SK-N-SH treated with all-trans-retinoic acid at 6 μM for 48 hours (cell line): ENCODE data around the gene MTARC1.

Source experiments
- ATAC-seq: fragments of 200-7000 bp; cut with Tn5 transposase; 3 replicates; pipeline ENCODE4 v1.9.1; 2020; ENCODE audit warnings: mild to moderate bottlenecking, moderate library complexity
- ARNTL ChIP-seq: fragments of 450-650 bp; formaldehyde crosslinking; IDR thresholded peaks from 2 replicates; pipeline ENCODE4 v1.5.0; 2020; ENCODE audit warnings: low read depth, mild to moderate bottlenecking, moderate library complexity, borderline replicate concordance
- CREB5 ChIP-seq: fragments of 250-450 bp; sonication (Bioruptor Pico); IDR thresholded peaks from 2 replicates; pipeline ENCODE4 v1.5.1; 2020; ENCODE audit warnings: low read depth, mild to moderate bottlenecking, moderate library complexity
- CSRNP3 ChIP-seq: fragments of 250-450 bp; sonication (Bioruptor Pico); IDR thresholded peaks from 2 replicates; pipeline ENCODE4 v1.5.1; 2021; ENCODE audit warnings: mild to moderate bottlenecking, moderate library complexity
- ESRRG ChIP-seq: fragments of 250-450 bp; sonication (Bioruptor Pico); IDR thresholded peaks from 2 replicates; pipeline ENCODE4 v1.6.1; 2021; ENCODE audit warnings: mild to moderate bottlenecking
- GLIS3 ChIP-seq: fragments of 250-450 bp; sonication (Bioruptor Pico); IDR thresholded peaks from 2 replicates; pipeline ENCODE4 v1.5.0; 2020; ENCODE audit warnings: mild to moderate bottlenecking, moderate library complexity
- ISL1 ChIP-seq: fragments of 250-450 bp; sonication (Bioruptor Pico); IDR thresholded peaks from 2 replicates; pipeline ENCODE4 v2.1.2; 2022; ENCODE audit warnings: mild to moderate bottlenecking, moderate library complexity
- POU6F1 ChIP-seq: fragments of 250-450 bp; sonication (Bioruptor Pico); IDR thresholded peaks from 2 replicates; pipeline ENCODE4 v1.8.0; 2021; ENCODE audit warnings: low read depth, mild to moderate bottlenecking, moderate library complexity, borderline replicate concordance
- PPARA ChIP-seq: fragments of 250-450 bp; sonication (Bioruptor Pico); IDR thresholded peaks from 2 replicates; pipeline ENCODE4 v1.5.0; 2020; ENCODE audit warnings: mild to moderate bottlenecking, borderline replicate concordance
- RARB ChIP-seq: fragments of 250-450 bp; sonication (Bioruptor Pico); IDR thresholded peaks from 2 replicates; pipeline ENCODE4 v1.8.0; 2021; ENCODE audit warnings: mild to moderate bottlenecking, moderate library complexity
- TCF4 ChIP-seq: fragments of 250-450 bp; sonication (Bioruptor Pico); IDR thresholded peaks from 2 replicates; pipeline ENCODE4 v1.8.0; 2021; ENCODE audit warnings: mild to moderate bottlenecking, moderate library complexity, borderline replicate concordance
- TOX ChIP-seq: fragments of 250-450 bp; sonication (Bioruptor Pico); IDR thresholded peaks from 2 replicates; pipeline ENCODE4 v1.8.0; 2021; ENCODE audit warnings: mild to moderate bottlenecking, moderate library complexity, borderline replicate concordance
- ZFP3 ChIP-seq: fragments of 250-450 bp; sonication (Bioruptor Pico); IDR thresholded peaks from 2 replicates; pipeline ENCODE4 v1.5.0; 2020; ENCODE audit warnings: mild to moderate bottlenecking, moderate library complexity
- ZNF565 ChIP-seq: fragments of 450-650 bp; formaldehyde crosslinking; conservative IDR thresholded peaks from 2 replicates; pipeline ENCODE4 v1.5.0; 2020; ENCODE audit warnings: low read depth, mild to moderate bottlenecking, moderate library complexity
- ZNF70 ChIP-seq: fragments of 450-650 bp; formaldehyde crosslinking; IDR thresholded peaks from 2 replicates; pipeline ENCODE4 v1.5.0; 2020; ENCODE audit warnings: mild to moderate bottlenecking, moderate library complexity
- ZNF8 ChIP-seq: fragments of 450-650 bp; formaldehyde crosslinking; IDR thresholded peaks from 2 replicates; pipeline ENCODE4 v1.5.0; 2020; ENCODE audit warnings: mild to moderate bottlenecking, moderate library complexity
- TF ChIP-seq, protein P1 (sequence below): fragments of 250-450 bp; sonication (Bioruptor Pico); IDR thresholded peaks from 2 replicates; pipeline ENCODE4 v1.8.0; 2020; ENCODE audit warnings: mild to moderate bottlenecking, moderate library complexity, borderline replicate concordance
- TF ChIP-seq, protein P2 (sequence below): fragments of 250-450 bp; sonication (Bioruptor Pico); IDR thresholded peaks from 2 replicates; pipeline ENCODE4 v1.5.0; 2020; ENCODE audit warnings: mild to moderate bottlenecking, moderate library complexity

MTARC1 gene

GRCh38 chr1:220808345-220809186 is 21.9 kb downstream of the MTARC1 start:
- no peak for ATAC-seq
- TF ChIP-seq TCF4 (CRISPR knock-in tag) (no peak), ZNF8 (CRISPR knock-in tag) (no peak)

- no peak for ATAC-seq
- no peak for TF ChIP-seq RARB (CRISPR knock-in tag)
Observed at GRCh38 chr1:220809187-220809550, 22.5 kb downstream of the MTARC1 start.

DNA sequence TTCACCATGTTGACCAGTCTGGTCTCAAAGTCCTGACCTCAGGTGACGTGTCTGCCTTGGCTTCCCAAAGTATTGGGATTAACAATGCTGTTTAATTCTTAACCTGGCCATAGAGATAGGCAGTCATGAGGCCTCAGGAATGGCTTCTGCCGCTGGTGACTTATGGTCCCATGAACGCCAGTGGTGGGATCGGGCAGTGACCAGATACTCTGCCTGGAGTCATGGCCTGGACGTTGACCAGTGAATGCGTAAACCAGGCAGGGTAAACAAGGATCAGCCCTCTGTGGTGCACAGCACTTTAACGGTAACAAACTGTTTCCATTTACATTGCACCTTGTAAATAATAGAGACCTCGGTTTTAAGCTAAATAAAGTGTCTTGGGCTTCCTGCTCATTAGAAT is 23.0 kb downstream of the MTARC1 start:
- ATAC-seq, result no peak
- TF ChIP-seq RARB (CRISPR knock-in tag), result no peak
- TF ChIP-seq ESRRG, result no peak
- TF ChIP-seq, protein P1, sequence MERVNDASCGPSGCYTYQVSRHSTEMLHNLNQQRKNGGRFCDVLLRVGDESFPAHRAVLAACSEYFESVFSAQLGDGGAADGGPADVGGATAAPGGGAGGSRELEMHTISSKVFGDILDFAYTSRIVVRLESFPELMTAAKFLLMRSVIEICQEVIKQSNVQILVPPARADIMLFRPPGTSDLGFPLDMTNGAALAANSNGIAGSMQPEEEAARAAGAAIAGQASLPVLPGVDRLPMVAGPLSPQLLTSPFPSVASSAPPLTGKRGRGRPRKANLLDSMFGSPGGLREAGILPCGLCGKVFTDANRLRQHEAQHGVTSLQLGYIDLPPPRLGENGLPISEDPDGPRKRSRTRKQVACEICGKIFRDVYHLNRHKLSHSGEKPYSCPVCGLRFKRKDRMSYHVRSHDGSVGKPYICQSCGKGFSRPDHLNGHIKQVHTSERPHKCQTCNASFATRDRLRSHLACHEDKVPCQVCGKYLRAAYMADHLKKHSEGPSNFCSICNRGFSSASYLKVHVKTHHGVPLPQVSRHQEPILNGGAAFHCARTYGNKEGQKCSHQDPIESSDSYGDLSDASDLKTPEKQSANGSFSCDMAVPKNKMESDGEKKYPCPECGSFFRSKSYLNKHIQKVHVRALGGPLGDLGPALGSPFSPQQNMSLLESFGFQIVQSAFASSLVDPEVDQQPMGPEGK (CRISPR knock-in tag), result no peak
- no peak for TF ChIP-seq TOX (CRISPR knock-in tag)
- TF ChIP-seq GLIS3 (CRISPR knock-in tag), result no peak
- no peak for TF ChIP-seq ZNF70 (CRISPR knock-in tag)
- TF ChIP-seq POU6F1 (CRISPR knock-in tag), result no peak
- TF ChIP-seq CSRNP3 (CRISPR knock-in tag), result no peak

- TF ChIP-seq TCF4 (CRISPR knock-in tag), result no peak
- TF ChIP-seq ZFP3 (CRISPR knock-in tag), result no peak
- TF ChIP-seq PPARA (CRISPR knock-in tag), result no peak
- TF ChIP-seq ISL1 (CRISPR knock-in tag), result no peak
- no peak for TF ChIP-seq CSRNP3 (CRISPR knock-in tag)
- TF ChIP-seq RARB (CRISPR knock-in tag), result no peak
- TF ChIP-seq, protein P2, sequence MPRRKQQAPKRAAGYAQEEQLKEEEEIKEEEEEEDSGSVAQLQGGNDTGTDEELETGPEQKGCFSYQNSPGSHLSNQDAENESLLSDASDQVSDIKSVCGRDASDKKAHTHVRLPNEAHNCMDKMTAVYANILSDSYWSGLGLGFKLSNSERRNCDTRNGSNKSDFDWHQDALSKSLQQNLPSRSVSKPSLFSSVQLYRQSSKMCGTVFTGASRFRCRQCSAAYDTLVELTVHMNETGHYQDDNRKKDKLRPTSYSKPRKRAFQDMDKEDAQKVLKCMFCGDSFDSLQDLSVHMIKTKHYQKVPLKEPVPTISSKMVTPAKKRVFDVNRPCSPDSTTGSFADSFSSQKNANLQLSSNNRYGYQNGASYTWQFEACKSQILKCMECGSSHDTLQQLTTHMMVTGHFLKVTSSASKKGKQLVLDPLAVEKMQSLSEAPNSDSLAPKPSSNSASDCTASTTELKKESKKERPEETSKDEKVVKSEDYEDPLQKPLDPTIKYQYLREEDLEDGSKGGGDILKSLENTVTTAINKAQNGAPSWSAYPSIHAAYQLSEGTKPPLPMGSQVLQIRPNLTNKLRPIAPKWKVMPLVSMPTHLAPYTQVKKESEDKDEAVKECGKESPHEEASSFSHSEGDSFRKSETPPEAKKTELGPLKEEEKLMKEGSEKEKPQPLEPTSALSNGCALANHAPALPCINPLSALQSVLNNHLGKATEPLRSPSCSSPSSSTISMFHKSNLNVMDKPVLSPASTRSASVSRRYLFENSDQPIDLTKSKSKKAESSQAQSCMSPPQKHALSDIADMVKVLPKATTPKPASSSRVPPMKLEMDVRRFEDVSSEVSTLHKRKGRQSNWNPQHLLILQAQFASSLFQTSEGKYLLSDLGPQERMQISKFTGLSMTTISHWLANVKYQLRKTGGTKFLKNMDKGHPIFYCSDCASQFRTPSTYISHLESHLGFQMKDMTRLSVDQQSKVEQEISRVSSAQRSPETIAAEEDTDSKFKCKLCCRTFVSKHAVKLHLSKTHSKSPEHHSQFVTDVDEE (CRISPR knock-in tag), result no peak
- no peak for TF ChIP-seq ZNF70 (CRISPR knock-in tag)
- no peak for TF ChIP-seq TOX (CRISPR knock-in tag)
- TF ChIP-seq, all 23 proteins: peak for 0
- ATAC-seq, result peak; percentile 93
Observed at GRCh38 chr1:220810179-220810653, 23.5 kb downstream of the MTARC1 start.

DNA sequence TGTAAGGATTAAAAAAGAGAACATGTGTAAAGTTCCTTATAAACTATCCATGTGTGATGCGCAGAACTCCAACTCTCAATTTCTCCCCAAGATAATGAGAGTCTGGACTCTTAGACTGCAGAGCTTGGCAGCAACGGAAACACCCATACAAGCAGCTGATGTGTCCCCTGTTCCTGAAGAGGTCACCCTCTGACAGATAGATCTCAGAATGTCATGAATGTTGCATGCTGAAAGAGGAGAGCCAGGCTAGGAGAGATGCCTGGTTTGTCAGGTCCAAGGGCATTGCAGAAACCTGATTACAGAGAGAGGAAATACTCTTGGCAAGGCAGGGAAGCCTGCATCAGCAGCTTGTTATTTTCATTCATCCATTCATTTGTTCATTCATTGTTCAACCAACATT is 24.2 kb downstream of the MTARC1 start:
- TF ChIP-seq RARB (CRISPR knock-in tag) (no peak), ARNTL (CRISPR knock-in tag) (no peak), ZNF565 (no peak), CREB5 (CRISPR knock-in tag) (no peak)
- TF ChIP-seq, protein P1 (CRISPR knock-in tag), result no peak
- no peak for ATAC-seq
